Mucosa of stomach (tissue), 1 donor: Measurements from ENCODE around the gene GNG10.
A peak's percentile ranks its signal among the peaks of the same experiment; 100 is the strongest.
"Not testable (repeated sequence)": the region's sequence is repeated elsewhere in the genome, so short reads cannot be mapped to it uniquely, and the experiment has no call there.

Source experiments
- H3K27me3 ChIP-seq: one replicate; pipeline ENCODE4 v1.7.0; 2013; ENCODE audit warnings: mild to moderate bottlenecking, low read length; ENCODE audit not compliant: control insufficient read depth, insufficient read depth
- H3K36me3 ChIP-seq: one replicate; pipeline ENCODE4 v1.7.0; 2013; ENCODE audit warnings: low read length; ENCODE audit not compliant: control insufficient read depth, insufficient read depth
- H3K4me1 ChIP-seq: one replicate; pipeline ENCODE4 v1.7.0; 2013; ENCODE audit warnings: mild to moderate bottlenecking, low read length; ENCODE audit not compliant: control insufficient read depth, insufficient read depth
- H3K4me3 ChIP-seq: one replicate; pipeline ENCODE4 v1.7.0; 2013; ENCODE audit warnings: low read length
- H3K9ac ChIP-seq: one replicate; pipeline ENCODE4 v1.7.0; 2013; ENCODE audit warnings: mild to moderate bottlenecking, low read length, moderate library complexity
- H3K9me3 ChIP-seq: one replicate; pipeline ENCODE4 v1.7.0; 2013; ENCODE audit warnings: mild to moderate bottlenecking, low read length, moderate library complexity; ENCODE audit not compliant: control insufficient read depth
- donor health status: Pancreatic carcinoma.

GNG10 gene

DNA sequence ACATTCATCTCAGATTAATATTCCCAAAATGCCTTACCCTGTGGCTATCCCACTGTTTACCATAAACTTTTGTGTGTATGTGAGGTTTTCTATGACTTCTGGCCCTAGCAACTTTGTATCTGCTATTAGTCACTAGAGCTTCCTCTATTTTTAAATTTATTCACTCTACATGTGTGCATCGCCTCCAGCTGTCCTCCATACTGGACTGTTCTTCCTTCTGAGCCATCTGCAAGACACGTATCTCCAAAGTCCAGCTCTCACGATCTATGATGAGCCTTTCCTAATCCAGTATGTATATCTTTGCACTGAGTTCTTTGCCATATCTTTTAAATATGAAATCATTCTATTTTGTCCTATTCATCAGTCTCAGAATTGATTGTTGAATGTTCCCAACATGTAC is 1.7 kb upstream of the GNG10 start:
- Histone ChIP-seq H3K4me1 (peaks cover 18% of the 10 kb centered on the region), H3K4me3 (no peak overlapping the region), H3K27me3 (no peaks in the 10 kb centered on the region), H3K36me3 (no peaks in the 10 kb centered on the region), H3K9me3 (no peaks in the 10 kb centered on the region), H3K9ac (no peak overlapping the region)

DNA sequence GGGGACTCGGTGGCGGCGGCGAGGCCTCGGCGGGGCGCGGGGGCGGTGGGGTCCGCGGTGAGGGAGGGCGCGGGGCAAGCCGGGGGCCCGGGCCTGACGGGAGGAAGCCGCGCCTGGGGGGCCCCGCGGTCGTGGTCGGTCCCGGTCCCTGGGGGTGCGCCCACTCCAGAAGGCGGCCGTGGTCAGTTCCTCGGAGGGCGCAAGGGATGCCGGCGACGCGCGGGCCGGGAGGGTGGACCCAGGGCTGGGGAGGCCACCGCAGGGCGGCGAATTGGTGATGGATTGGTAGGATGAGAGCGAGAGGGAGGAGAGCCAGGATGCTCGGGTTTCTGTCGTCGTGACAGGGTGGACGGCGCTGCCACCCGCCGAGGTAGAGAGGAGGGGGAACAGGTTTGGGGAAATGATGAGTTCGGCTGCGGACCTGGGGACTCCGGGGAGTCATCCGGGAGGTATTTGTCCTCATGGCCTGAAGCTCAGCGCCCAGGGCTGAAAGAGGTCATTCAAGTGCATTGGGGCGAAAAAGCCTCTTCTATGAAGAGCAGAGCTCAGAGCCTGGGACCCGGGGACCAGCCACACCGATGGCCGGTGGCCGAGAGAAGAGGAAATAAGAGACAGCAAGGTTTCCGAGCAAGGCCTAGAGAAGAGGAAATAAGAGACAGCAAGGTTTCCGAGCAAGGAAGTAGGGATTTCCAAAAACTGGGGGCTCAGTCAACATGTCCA is 557 bp downstream of the GNG10 start:
- H3K9ac ChIP-seq: peak overlapping the region; percentile 40
- H3K4me1 ChIP-seq: peaks cover 18% of the 10 kb centered on the region
- H3K4me3 ChIP-seq: peak overlapping the region; percentile 0
- H3K9me3 ChIP-seq: no peaks in the 10 kb centered on the region
- no peaks in the 10 kb centered on the region for H3K27me3 ChIP-seq
- H3K36me3 ChIP-seq: no peaks in the 10 kb centered on the region

GRCh38 chr9:111662576-111663300 is 1.3 kb downstream of the GNG10 start:
- Histone ChIP-seq H3K9me3 (no peaks in the 10 kb centered on the region), H3K4me1 (peaks cover 18% of the 10 kb centered on the region), H3K27me3 (no peaks in the 10 kb centered on the region), H3K9ac (peak overlapping the region; percentile 40), H3K4me3 (peak overlapping the region; percentile 0), H3K36me3 (no peaks in the 10 kb centered on the region)

GRCh38 chr9:111663301-111663823 is 2.0 kb downstream of the GNG10 start:
- peaks cover 18% of the 10 kb centered on the region for H3K4me1 ChIP-seq
- no peaks in the 10 kb centered on the region for H3K36me3 ChIP-seq
- no peak overlapping the region for H3K4me3 ChIP-seq
- no peak overlapping the region for H3K9ac ChIP-seq
- no peaks in the 10 kb centered on the region for H3K9me3 ChIP-seq
- H3K27me3 ChIP-seq: no peaks in the 10 kb centered on the region

- no peak overlapping the region for H3K9ac ChIP-seq
- H3K36me3 ChIP-seq: no peaks in the 10 kb centered on the region
- no peaks in the 10 kb centered on the region for H3K9me3 ChIP-seq
- H3K4me3 ChIP-seq: no peak overlapping the region
- peaks cover 5% of the 10 kb centered on the region for H3K4me1 ChIP-seq
- no peaks in the 10 kb centered on the region for H3K27me3 ChIP-seq
These were observed 6.7 kb downstream of the GNG10 start for GRCh38 chr9:111668026-111668573.

DNA sequence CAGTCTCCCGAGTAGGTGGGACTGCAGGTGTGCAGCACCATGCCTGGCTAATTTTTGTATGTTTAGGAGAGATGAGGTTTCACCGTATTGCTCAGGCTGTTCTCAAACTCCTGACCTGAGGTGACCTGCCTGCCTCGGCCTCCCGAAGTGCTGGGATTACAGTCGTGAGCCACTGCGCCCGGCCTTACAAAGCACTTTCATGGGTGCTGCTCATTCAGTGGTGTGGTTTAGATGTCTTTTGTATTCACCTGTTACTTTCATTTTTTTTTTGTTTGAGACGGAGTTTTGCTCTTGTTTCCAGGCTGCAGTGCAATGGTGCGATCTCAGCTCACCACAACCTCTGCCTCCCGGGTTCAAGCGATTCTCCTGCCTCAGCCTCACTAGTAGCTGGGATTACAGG is 7.2 kb downstream of the GNG10 start:
- not testable (repeated sequence) for H3K36me3 ChIP-seq, H3K9me3 ChIP-seq, H3K4me3 ChIP-seq, H3K9ac ChIP-seq, H3K4me1 ChIP-seq, H3K27me3 ChIP-seq

GRCh38 chr9:111674319-111674718 is 12.9 kb downstream of the GNG10 start:
- no peak overlapping the region for H3K9ac ChIP-seq
- H3K4me1 ChIP-seq: no peaks in the 10 kb centered on the region
- no peaks in the 10 kb centered on the region for H3K9me3 ChIP-seq
- H3K36me3 ChIP-seq: no peaks in the 10 kb centered on the region
- no peak overlapping the region for H3K4me3 ChIP-seq
- no peaks in the 10 kb centered on the region for H3K27me3 ChIP-seq

GRCh38 chr9:111676116-111676515 is 14.7 kb downstream of the GNG10 start:
- H3K9me3 ChIP-seq: no peaks in the 10 kb centered on the region
- no peaks in the 10 kb centered on the region for H3K36me3 ChIP-seq
- H3K4me1 ChIP-seq: no peaks in the 10 kb centered on the region
- no peak overlapping the region for H3K4me3 ChIP-seq
- no peak overlapping the region for H3K9ac ChIP-seq
- H3K27me3 ChIP-seq: no peaks in the 10 kb centered on the region

- Histone ChIP-seq H3K27me3 (no peaks in the 10 kb centered on the region), H3K9ac (no peak overlapping the region), H3K4me1 (no peaks in the 10 kb centered on the region), H3K4me3 (no peak overlapping the region), H3K36me3 (no peaks in the 10 kb centered on the region), H3K9me3 (no peaks in the 10 kb centered on the region)
These were observed 16.9 kb downstream of the GNG10 start for GRCh38 chr9:111678293-111678692.

GRCh38 chr9:111679199-111679598 is 17.8 kb downstream of the GNG10 start:
- Histone ChIP-seq H3K36me3 (no peaks in the 10 kb centered on the region), H3K9ac (no peak overlapping the region), H3K9me3 (no peaks in the 10 kb centered on the region), H3K27me3 (no peaks in the 10 kb centered on the region), H3K4me3 (no peak overlapping the region), H3K4me1 (no peaks in the 10 kb centered on the region)

- Histone ChIP-seq H3K27me3 (no peaks in the 10 kb centered on the region), H3K4me3 (no peak overlapping the region), H3K36me3 (no peaks in the 10 kb centered on the region)
These were observed 22.0 kb downstream of the GNG10 start for GRCh38 chr9:111683392-111683791.

GRCh38 chr9:111691672-111692329 is 30.4 kb downstream of the GNG10 start:
- H3K36me3 ChIP-seq: no peaks in the 10 kb centered on the region

More at GRCh38 chr9:111683392-111683791, 22.0 kb downstream of the GNG10 start:
- H3K9ac ChIP-seq: no peak overlapping the region
- H3K4me1 ChIP-seq: no peaks in the 10 kb centered on the region
- H3K9me3 ChIP-seq: no peaks in the 10 kb centered on the region

More at GRCh38 chr9:111691672-111692329, 30.4 kb downstream of the GNG10 start:
- no peaks in the 10 kb centered on the region for H3K9me3 ChIP-seq
- no peak overlapping the region for H3K9ac ChIP-seq
- H3K4me3 ChIP-seq: no peak overlapping the region
- H3K4me1 ChIP-seq: no peaks in the 10 kb centered on the region
- no peaks in the 10 kb centered on the region for H3K27me3 ChIP-seq
